Measurements from ENCODE around the gene RAPGEF5. TPM values are rescaled to one million over a fixed set of nuclear protein-coding genes. Genes with fewer than 3 reads are reported as not detected.

Gene RAPGEF5
- total RNA-seq, 1 donor from 2014 or later, result 5.8 TPM

DNA sequence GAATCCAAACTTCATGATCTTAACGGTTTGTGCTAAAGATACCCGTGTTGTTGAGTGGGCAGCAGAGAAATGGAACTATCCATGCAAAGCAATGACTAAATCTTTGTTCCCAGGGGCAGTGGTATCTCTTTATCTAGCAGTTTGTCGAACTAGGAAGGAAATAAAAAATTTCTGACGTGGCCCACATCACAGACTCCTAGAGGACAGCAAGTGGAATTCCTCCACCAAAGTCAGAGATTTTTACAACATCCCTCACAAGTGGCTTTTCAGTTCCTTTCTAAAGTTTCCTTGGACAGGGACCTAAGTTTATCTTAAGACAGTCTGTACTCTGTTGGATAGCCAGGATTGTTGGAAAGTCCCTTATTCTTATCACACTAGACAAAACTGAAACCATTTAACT is 136.0 kb downstream of the RAPGEF5 start:
- TF ChIP-seq, protein P1, sequence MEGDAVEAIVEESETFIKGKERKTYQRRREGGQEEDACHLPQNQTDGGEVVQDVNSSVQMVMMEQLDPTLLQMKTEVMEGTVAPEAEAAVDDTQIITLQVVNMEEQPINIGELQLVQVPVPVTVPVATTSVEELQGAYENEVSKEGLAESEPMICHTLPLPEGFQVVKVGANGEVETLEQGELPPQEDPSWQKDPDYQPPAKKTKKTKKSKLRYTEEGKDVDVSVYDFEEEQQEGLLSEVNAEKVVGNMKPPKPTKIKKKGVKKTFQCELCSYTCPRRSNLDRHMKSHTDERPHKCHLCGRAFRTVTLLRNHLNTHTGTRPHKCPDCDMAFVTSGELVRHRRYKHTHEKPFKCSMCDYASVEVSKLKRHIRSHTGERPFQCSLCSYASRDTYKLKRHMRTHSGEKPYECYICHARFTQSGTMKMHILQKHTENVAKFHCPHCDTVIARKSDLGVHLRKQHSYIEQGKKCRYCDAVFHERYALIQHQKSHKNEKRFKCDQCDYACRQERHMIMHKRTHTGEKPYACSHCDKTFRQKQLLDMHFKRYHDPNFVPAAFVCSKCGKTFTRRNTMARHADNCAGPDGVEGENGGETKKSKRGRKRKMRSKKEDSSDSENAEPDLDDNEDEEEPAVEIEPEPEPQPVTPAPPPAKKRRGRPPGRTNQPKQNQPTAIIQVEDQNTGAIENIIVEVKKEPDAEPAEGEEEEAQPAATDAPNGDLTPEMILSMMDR (IDR thresholded peaks at IDR 0.05; ENCODE audit: insufficient read depth, low read length, severe bottlenecking), result no peak
- DNase-seq (ENCODE audit: low read depth), result no peak
- FAIRE-seq, result no peak

DNA sequence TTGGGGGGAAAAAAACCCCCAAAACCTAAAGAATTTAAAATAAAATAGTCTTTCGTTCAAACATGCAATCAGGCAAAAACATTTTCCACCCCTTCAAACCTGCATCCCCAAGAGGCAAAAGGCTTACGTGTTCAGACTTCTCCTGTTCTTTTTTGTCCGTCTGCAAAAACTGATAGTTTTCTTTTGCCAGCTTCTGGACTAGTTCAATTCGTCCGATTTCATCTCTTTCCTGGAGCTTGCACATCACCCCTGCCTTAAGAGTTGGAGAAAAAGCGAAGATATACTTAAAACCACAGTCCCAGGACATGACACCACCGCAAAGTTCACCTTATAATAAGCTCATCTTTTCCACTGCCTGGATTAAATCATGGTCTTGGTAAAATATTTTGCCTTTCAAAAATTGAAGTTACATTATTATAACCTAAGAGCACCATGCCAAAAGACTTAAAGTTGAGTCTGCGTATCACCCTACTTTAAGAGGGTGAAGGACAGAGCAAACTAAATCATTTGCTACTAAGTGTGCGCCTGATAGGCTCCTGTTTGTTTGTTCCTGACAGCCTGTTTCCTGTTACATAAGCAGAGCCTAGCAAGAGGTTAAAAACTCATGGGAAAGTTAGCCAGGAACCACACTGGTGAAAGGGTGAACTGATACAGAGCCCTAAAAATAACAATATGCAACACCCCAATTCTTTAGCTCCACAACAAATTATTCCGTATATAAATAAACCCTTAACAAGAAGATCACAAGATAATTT is 137.0 kb downstream of the RAPGEF5 start:
- FAIRE-seq, result no peak
- TF ChIP-seq, protein P1 (IDR thresholded peaks at IDR 0.05; ENCODE audit: insufficient read depth, low read length, severe bottlenecking), result no peak
- DNase-seq (ENCODE audit: low read depth), result peak; percentile 6
- Histone ChIP-seq H3K4me3 (ENCODE audit: low read depth, low read length) (no peak overlapping the region), H3K36me3 (ENCODE audit: control insufficient read depth, insufficient read depth, low read length) (no peaks in the 10 kb centered on the region), H3K27me3 (ENCODE audit: control insufficient read depth, insufficient read depth, low read length) (no peaks in the 10 kb centered on the region)

More for the DNA sequence above, 136.0 kb downstream of the RAPGEF5 start:
- no peaks in the 10 kb centered on the region for H3K36me3 ChIP-seq (ENCODE audit: control insufficient read depth, insufficient read depth, low read length)
- no peak overlapping the region for H3K4me3 ChIP-seq (ENCODE audit: low read depth, low read length)
- H3K27me3 ChIP-seq (ENCODE audit: control insufficient read depth, insufficient read depth, low read length), result no peaks in the 10 kb centered on the region

GRCh38 chr7:22219036-22219435 is 137.9 kb downstream of the RAPGEF5 start:
- DNase-seq (ENCODE audit: low read depth) (no peak), FAIRE-seq (no peak)
- Histone ChIP-seq H3K27me3 (ENCODE audit: control insufficient read depth, insufficient read depth, low read length) (no peaks in the 10 kb centered on the region), H3K4me3 (ENCODE audit: low read depth, low read length) (no peak overlapping the region), H3K36me3 (ENCODE audit: control insufficient read depth, insufficient read depth, low read length) (no peaks in the 10 kb centered on the region)
- TF ChIP-seq, protein P1 (IDR thresholded peaks at IDR 0.05; ENCODE audit: insufficient read depth, low read length, severe bottlenecking), result no peak

GRCh38 chr7:22216832-22217475 is 140.0 kb downstream of the RAPGEF5 start:
- Histone ChIP-seq H3K36me3 (ENCODE audit: control insufficient read depth, insufficient read depth, low read length) (no peaks in the 10 kb centered on the region), H3K27me3 (ENCODE audit: control insufficient read depth, insufficient read depth, low read length) (no peaks in the 10 kb centered on the region), H3K4me3 (ENCODE audit: low read depth, low read length) (no peak overlapping the region)
- TF ChIP-seq, protein P1 (IDR thresholded peaks at IDR 0.05; ENCODE audit: insufficient read depth, low read length, severe bottlenecking), result no peak
- FAIRE-seq (no peak), DNase-seq (ENCODE audit: low read depth) (no peak)

DNA sequence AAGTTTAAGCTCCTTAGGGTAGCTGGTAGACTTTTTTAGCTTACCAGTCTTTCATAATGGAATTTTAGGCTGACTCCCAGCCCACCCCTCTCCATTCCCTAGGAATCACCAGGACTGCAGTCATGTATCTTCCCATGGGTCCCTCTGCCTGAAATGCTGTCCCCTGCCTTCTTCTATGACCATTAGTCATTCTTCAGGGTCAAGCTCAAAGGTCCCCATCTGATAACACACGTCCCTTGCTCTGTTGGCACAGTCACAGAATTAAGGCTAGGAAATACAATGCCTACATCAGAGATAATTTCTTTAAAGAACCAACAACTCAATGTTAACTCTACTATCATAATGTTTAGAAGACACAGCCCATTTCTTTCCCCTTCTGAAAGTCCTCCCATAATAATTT is 140.6 kb downstream of the RAPGEF5 start:
- DNase-seq (ENCODE audit: low read depth), result no peak
- FAIRE-seq, result no peak
- TF ChIP-seq, protein P1 (IDR thresholded peaks at IDR 0.05; ENCODE audit: insufficient read depth, low read length, severe bottlenecking), result no peak
- Histone ChIP-seq H3K36me3 (ENCODE audit: control insufficient read depth, insufficient read depth, low read length) (no peaks in the 10 kb centered on the region), H3K4me3 (ENCODE audit: low read depth, low read length) (no peak overlapping the region), H3K27me3 (ENCODE audit: control insufficient read depth, insufficient read depth, low read length) (no peaks in the 10 kb centered on the region)

All from bronchial epithelial cell (primary cell).